ENCODE measurements around the gene HDAC9.

- TF ChIP-seq CTCF (IDR thresholded peaks at IDR 0.05) (no peak), POLR2AphosphoS5 (IDR thresholded peaks at IDR 0.05; ENCODE audit: low read depth, low read length) (no peak)
Measured at GRCh38 chr7:18829858-18830285, 334.3 kb downstream of the HDAC9 start.
